Activated T-helper 1 cell treated with anti-CD3 and anti-CD28 coated beads, Interleukin-12 subunit alpha, Interleukin-12 subunit beta, Interleukin-2, Interleukin-4 antibody, amounts not matched to agents 30 ng/mL and 10 ng/mL and 1 ng/mL, durations not matched to agents 14 hours and 24 hours and 36 hours (primary cell): ENCODE data around the gene JKAMP. TPM values are rescaled to one million over a fixed set of nuclear protein-coding genes. Genes with fewer than 3 reads are reported as not detected.

Experiments used
- DNase-seq: peaks from one replicate; pipeline ENCODE4 v3.0.0; 2021; ENCODE audit warnings: low spot score
- H3K27ac Mint-ChIP-seq: one replicate; pipeline ENCODE4 v1.8.0; 2021; ENCODE audit warnings: mild to moderate bottlenecking, mixed read lengths
- H3K27me3 Mint-ChIP-seq: one replicate; pipeline ENCODE4 v1.8.0; 2022; ENCODE audit warnings: mild to moderate bottlenecking, moderate library complexity, mixed read lengths; ENCODE audit not compliant: insufficient read depth
- H3K36me3 Mint-ChIP-seq: one replicate; pipeline ENCODE4 v1.8.0; 2021; ENCODE audit warnings: low read depth, mixed read lengths
- H3K4me1 Mint-ChIP-seq: one replicate; pipeline ENCODE4 v1.8.0; 2021; ENCODE audit warnings: low read depth, mixed read lengths
- H3K4me3 Mint-ChIP-seq: one replicate; pipeline ENCODE4 v1.8.0; 2021; ENCODE audit warnings: mild to moderate bottlenecking, moderate library complexity, mixed read lengths
- H3K9me3 Mint-ChIP-seq: one replicate; pipeline ENCODE4 v1.8.0; 2021; ENCODE audit warnings: mixed read lengths
- intact Hi-C: fragments of 100-400 bp; cut with micrococcal nuclease; formaldehyde crosslinking; loops from one replicate; pipeline ENCODE4 v1.15.1; 2024
- total RNA-seq: library from RNA; stranded (reverse); gene quantifications from 2 replicates; pipeline ENCODE4 v1.2.3, GENCODE V29; 2022

Gene JKAMP
- total RNA-seq, 1 donor from 2014 or later: 28.8 TPM

GRCh38 chr14:59530349-59530748, 46.0 kb downstream of the JKAMP start:
- Mint-ChIP-seq H3K4me1 (no peaks in the 10 kb centered on the region), H3K4me3 (no peak overlapping the region), H3K9me3 (no peaks in the 10 kb centered on the region), H3K27ac (no peak overlapping the region), H3K36me3 (no peaks in the 10 kb centered on the region), H3K27me3 (peaks cover 13% of the 10 kb centered on the region)
- intact Hi-C loops: no loop called here
- DNase-seq: no peak

- H3K9me3 Mint-ChIP-seq: no peaks in the 10 kb centered on the region
- intact Hi-C loops: no loop called here
- no peak for DNase-seq
These were observed 48.1 kb downstream of the JKAMP start for GRCh38 chr14:59532419-59532818.

GRCh38 chr14:59534361-59534987, 50.2 kb downstream of the JKAMP start:
- Mint-ChIP-seq H3K4me1 (no peaks in the 10 kb centered on the region), H3K9me3 (no peaks in the 10 kb centered on the region), H3K27me3 (peaks cover 7% of the 10 kb centered on the region), H3K36me3 (no peaks in the 10 kb centered on the region), H3K4me3 (no peak overlapping the region), H3K27ac (no peak overlapping the region)
- intact Hi-C loops: no loop called here
- no peak for DNase-seq

More at GRCh38 chr14:59532419-59532818, 48.1 kb downstream of the JKAMP start:
- Mint-ChIP-seq H3K36me3 (no peaks in the 10 kb centered on the region), H3K4me1 (no peaks in the 10 kb centered on the region), H3K27me3 (peaks cover 11% of the 10 kb centered on the region), H3K27ac (no peak overlapping the region), H3K4me3 (no peak overlapping the region)

- no peaks in the 10 kb centered on the region for H3K36me3 Mint-ChIP-seq
- H3K27me3 Mint-ChIP-seq: peaks cover 4% of the 10 kb centered on the region
- no peaks in the 10 kb centered on the region for H3K4me1 Mint-ChIP-seq
- no peak overlapping the region for H3K4me3 Mint-ChIP-seq
- no peak for DNase-seq
- H3K9me3 Mint-ChIP-seq: no peaks in the 10 kb centered on the region
- intact Hi-C loops: no loop called here
- H3K27ac Mint-ChIP-seq: no peak overlapping the region
These were observed 53.2 kb downstream of the JKAMP start for GRCh38 chr14:59537476-59537875.

GRCh38 chr14:59538936-59539335, 54.6 kb downstream of the JKAMP start:
- peaks cover 3% of the 10 kb centered on the region for H3K27me3 Mint-ChIP-seq
- intact Hi-C loops: no loop called here
- no peak overlapping the region for H3K4me3 Mint-ChIP-seq
- H3K9me3 Mint-ChIP-seq: no peaks in the 10 kb centered on the region
- no peaks in the 10 kb centered on the region for H3K36me3 Mint-ChIP-seq
- no peaks in the 10 kb centered on the region for H3K4me1 Mint-ChIP-seq
- DNase-seq: no peak
- H3K27ac Mint-ChIP-seq: no peak overlapping the region

- no peaks in the 10 kb centered on the region for H3K4me1 Mint-ChIP-seq
- H3K4me3 Mint-ChIP-seq: no peak overlapping the region
- intact Hi-C loops: no loop called here
- no peak for DNase-seq
- H3K27me3 Mint-ChIP-seq: peaks cover 2% of the 10 kb centered on the region
- no peaks in the 10 kb centered on the region for H3K36me3 Mint-ChIP-seq
- no peak overlapping the region for H3K27ac Mint-ChIP-seq
- no peaks in the 10 kb centered on the region for H3K9me3 Mint-ChIP-seq
These were observed 56.5 kb downstream of the JKAMP start for GRCh38 chr14:59540852-59541251.

- Mint-ChIP-seq H3K4me1 (no peaks in the 10 kb centered on the region), H3K9me3 (no peaks in the 10 kb centered on the region), H3K27me3 (peaks cover 2% of the 10 kb centered on the region), H3K4me3 (no peak overlapping the region), H3K36me3 (no peaks in the 10 kb centered on the region), H3K27ac (no peak overlapping the region)
- no peak for DNase-seq
- intact Hi-C loops: no loop called here
These were observed 57.4 kb downstream of the JKAMP start for GRCh38 chr14:59541731-59542130.

GRCh38 chr14:59543873-59544272, 59.6 kb downstream of the JKAMP start:
- peaks cover 2% of the 10 kb centered on the region for H3K27me3 Mint-ChIP-seq
- H3K9me3 Mint-ChIP-seq: no peaks in the 10 kb centered on the region
- H3K4me3 Mint-ChIP-seq: no peak overlapping the region
- no peak for DNase-seq
- no peak overlapping the region for H3K27ac Mint-ChIP-seq
- H3K36me3 Mint-ChIP-seq: no peaks in the 10 kb centered on the region
- intact Hi-C loops: no loop called here
- H3K4me1 Mint-ChIP-seq: no peaks in the 10 kb centered on the region

- Mint-ChIP-seq H3K27me3 (peaks cover 2% of the 10 kb centered on the region), H3K36me3 (no peaks in the 10 kb centered on the region), H3K27ac (no peak overlapping the region), H3K4me1 (no peaks in the 10 kb centered on the region), H3K9me3 (no peaks in the 10 kb centered on the region), H3K4me3 (no peak overlapping the region)
- intact Hi-C loops: no loop called here
- no peak for DNase-seq
These were observed 63.0 kb downstream of the JKAMP start for GRCh38 chr14:59547310-59547709.

Other genes with a start within 250 kb of the JKAMP start
- 1.5 and 1.6 TPM in 2 replicates for gene GPR135, start 19.1 kb upstream of the JKAMP start, total RNA-seq
- gene L3HYPDH, start 109 bp upstream of the JKAMP start, total RNA-seq: 14.0 and 15.9 TPM in 2 replicates
- not detected in 2 replicates for gene CCDC175, start 92.3 kb downstream of the JKAMP start, total RNA-seq